Left lung (tissue), 10 donors: ENCODE results near the gene RASSF8. TPM values are rescaled to one million over a fixed set of nuclear protein-coding genes. Genes with fewer than 3 reads are reported as not detected.
A peak's percentile ranks its signal among the peaks of the same experiment; 100 is the strongest.

ENCODE experiments used
- ATAC-seq: fragments of 200-7000 bp; cut with Tn5 transposase; one replicate; pipeline ENCODE4 v1.9.1; 2020; ENCODE audit warnings: moderate library complexity
- DNase-seq, 4 donors: peaks; one replicate each; pipeline ENCODE4 v3.0.0-alpha.2; 2013 to 2020
- H3K27ac ChIP-seq, 2 donors: fragments of 200-600 bp; sonication (generic) in 1 of 2; one replicate each; pipeline versions ENCODE4 v1.5.0 to v1.8.0; 2020 to 2021
- H3K27me3 ChIP-seq, 2 donors: fragments of 200-600 bp; sonication (generic) in 1 of 2; one replicate each; pipeline versions ENCODE4 v1.5.0 to v1.8.0; 2020 to 2021
- H3K36me3 ChIP-seq, 2 donors: fragments of 200-600 bp; sonication (generic) in 1 of 2; one replicate each; pipeline versions ENCODE4 v1.5.0 to v1.8.0; 2020 to 2021
- H3K4me1 ChIP-seq, 2 donors: fragments of 200-600 bp; one replicate each; pipeline ENCODE4 v1.8.0; 2021
- H3K4me3 ChIP-seq, 2 donors: fragments of 200-600 bp; sonication (generic) in 1 of 2; one replicate each; pipeline versions ENCODE4 v1.5.0 to v1.8.0; 2020 to 2021; ENCODE audit warnings: mild to moderate bottlenecking in 1 of 2
- H3K9me3 ChIP-seq, 2 donors: fragments of 200-600 bp; sonication (generic) in 1 of 2; one replicate each; pipeline versions ENCODE4 v1.5.0 to v1.8.0; 2020 to 2021
- intact Hi-C, 2 donors: fragments of 100-400 bp; cut with DNase I; formaldehyde crosslinking; loops; one replicate each; pipeline versions ENCODE4 v1.11.2 to v1.14.2; 2022
- polyA plus RNA-seq, 6 donors: library from polyadenylated mRNA; unstranded; fragments of 120-200 nt; gene quantifications; one replicate each; pipeline ENCODE4 v1.2.1, GENCODE V29; 2013; ENCODE audit not compliant: insufficient read length in 6 of 6
- total RNA-seq, 2 donors: library from RNA; stranded (reverse); fragmentation: NEBNext Ultra II Directional; extraction: Animal tissue kit (Norgen Biotek cat#: 25700); gene quantifications; one replicate each; pipeline ENCODE4 v1.2.1, GENCODE V29; 2021
- TF ChIP-seq, protein P1 (sequence below), 2 donors: fragments of 200-600 bp; sonication (generic) in 1 of 2; IDR thresholded peaks; one replicate each; pipeline versions ENCODE4 v1.5.0 to v1.8.0; 2021; ENCODE audit warnings: antibody characterized with exemption in 2 of 2
- donor health status: DM: no; HTN: yes; CAD: no.
- donor health status: DM: no; HTN: no; CAD: no.

The RASSF8 gene
- total and polyA plus RNA-seq, 8 donors = 32.5 to 45.3 (median 37.1) TPM

DNA sequence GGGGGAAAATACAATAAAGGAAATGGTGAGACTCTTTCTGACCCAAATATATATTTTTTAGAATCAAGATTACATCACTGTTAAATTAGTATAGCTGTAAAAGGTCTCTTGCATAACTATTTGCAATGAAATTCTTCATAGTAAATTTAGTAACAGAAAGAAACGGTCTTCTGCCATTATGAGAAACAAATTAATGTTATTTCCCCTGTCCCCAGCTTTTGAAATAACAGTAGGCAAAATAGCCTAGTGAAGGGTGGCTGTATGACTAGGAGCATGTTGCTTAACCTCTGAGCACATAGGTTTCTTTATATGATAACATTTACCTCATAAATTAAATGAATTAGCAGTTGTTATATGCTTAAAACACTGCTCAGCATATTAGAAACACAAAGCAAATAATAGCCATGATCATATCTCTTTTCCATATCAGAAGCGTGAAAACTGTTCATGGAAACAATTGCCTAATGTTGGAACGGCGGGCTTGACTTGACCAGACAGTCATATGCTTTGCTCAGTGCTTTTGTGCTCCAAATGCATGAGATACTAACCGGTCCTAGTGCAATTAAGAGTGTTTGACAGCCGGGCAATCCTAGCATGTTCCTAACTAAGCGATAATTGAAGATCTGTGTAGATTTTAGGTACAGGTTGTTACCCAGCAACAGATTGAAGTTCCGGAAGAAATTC is 142.3 kb downstream of the RASSF8 start:
- ATAC-seq (peak; percentile 18), DNase-seq (no peak)
- H3K27me3 ChIP-seq = no peaks in the 10 kb centered on the region
- no peak overlapping the region for H3K27ac ChIP-seq
- intact Hi-C loops = no loop called here
- no peak overlapping the region for H3K4me3 ChIP-seq
- no peaks in the 10 kb centered on the region for H3K36me3 ChIP-seq
- no peaks in the 10 kb centered on the region for H3K9me3 ChIP-seq
- TF ChIP-seq, protein P1, sequence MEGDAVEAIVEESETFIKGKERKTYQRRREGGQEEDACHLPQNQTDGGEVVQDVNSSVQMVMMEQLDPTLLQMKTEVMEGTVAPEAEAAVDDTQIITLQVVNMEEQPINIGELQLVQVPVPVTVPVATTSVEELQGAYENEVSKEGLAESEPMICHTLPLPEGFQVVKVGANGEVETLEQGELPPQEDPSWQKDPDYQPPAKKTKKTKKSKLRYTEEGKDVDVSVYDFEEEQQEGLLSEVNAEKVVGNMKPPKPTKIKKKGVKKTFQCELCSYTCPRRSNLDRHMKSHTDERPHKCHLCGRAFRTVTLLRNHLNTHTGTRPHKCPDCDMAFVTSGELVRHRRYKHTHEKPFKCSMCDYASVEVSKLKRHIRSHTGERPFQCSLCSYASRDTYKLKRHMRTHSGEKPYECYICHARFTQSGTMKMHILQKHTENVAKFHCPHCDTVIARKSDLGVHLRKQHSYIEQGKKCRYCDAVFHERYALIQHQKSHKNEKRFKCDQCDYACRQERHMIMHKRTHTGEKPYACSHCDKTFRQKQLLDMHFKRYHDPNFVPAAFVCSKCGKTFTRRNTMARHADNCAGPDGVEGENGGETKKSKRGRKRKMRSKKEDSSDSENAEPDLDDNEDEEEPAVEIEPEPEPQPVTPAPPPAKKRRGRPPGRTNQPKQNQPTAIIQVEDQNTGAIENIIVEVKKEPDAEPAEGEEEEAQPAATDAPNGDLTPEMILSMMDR (IDR thresholded peaks at IDR 0.05) = no peak
- H3K4me1 ChIP-seq = peaks cover 0 to 3% of the 10 kb centered on the region in 2 donors

DNA sequence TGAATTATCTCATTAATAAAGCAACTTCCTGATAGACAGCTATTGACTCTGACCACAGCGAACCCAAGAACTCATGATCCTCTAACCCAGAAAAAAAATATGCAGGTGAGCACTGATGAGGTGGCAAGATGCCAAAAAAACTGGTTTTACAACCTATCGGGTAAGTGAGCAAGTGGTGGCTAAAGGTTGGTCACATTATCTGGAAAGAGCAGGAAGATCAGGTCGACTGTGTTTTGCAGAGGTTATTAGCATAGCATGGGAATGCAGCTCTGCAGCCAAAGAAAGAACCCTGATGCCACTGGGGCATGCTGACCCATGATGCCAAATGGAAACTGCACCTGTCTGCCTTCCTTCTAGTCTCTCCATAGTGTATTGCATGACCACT is 142.9 kb downstream of the RASSF8 start:
- intact Hi-C loops = no loop called here
- no peaks in the 10 kb centered on the region for H3K27me3 ChIP-seq
- DNase-seq (peak in 1 of 4 donors; percentile 78), ATAC-seq (peak; percentile 69)
- H3K4me3 ChIP-seq = no peak overlapping the region
- H3K36me3 ChIP-seq = no peaks in the 10 kb centered on the region
- H3K9me3 ChIP-seq = no peaks in the 10 kb centered on the region
- TF ChIP-seq, protein P1 (IDR thresholded peaks at IDR 0.05) = no peak
- no peak overlapping the region for H3K27ac ChIP-seq
- H3K4me1 ChIP-seq = peaks cover 0 to 3% of the 10 kb centered on the region in 2 donors

DNA sequence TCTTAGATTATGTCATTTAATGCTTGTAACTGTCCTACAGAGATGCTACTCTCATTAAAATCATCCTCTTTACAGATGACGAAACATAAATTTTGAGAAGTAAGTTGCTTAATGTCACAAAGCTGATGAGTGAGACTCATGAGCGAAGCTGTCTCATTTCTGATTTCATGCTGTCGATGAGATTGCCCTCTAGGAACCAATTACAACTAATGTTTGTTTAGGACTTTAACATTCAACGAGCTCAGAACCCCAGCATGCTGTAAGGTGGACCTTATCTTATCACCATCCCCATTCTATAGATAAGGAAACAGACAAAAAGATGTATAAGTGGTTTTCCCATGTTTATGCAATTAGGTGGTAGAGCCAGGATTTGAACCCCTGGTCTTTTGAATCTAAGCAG is 143.3 kb downstream of the RASSF8 start:
- DNase-seq (no peak), ATAC-seq (no peak)
- intact Hi-C loops = no loop called here
- Histone ChIP-seq H3K36me3 (no peaks in the 10 kb centered on the region), H3K9me3 (no peaks in the 10 kb centered on the region), H3K4me1 (peaks cover 0 to 3% of the 10 kb centered on the region in 2 donors), H3K27me3 (no peaks in the 10 kb centered on the region), H3K4me3 (no peak overlapping the region), H3K27ac (no peak overlapping the region)
- TF ChIP-seq, protein P1 (IDR thresholded peaks at IDR 0.05) = no peak

DNA sequence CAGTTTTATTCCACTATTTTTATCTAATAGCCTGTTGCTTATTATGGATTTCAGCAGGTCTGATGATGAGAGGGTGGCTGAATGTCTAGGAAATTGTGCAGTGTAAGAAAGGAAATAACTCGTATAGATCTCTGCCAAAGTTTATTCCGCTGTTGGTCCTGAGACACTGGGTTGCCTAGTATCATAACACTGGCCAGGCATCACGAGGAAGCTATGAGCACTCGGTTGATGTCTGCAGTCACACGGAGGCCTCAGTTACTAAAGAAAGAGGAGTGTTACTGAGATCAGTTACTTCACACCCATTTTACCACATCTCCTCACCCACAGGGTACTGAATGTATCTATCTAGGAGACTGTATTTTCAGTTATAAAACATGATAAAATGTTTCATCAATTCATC is 144.5 kb downstream of the RASSF8 start:
- no peaks in the 10 kb centered on the region for H3K9me3 ChIP-seq
- H3K4me1 ChIP-seq = peaks cover 0 to 3% of the 10 kb centered on the region in 2 donors
- no peak overlapping the region for H3K27ac ChIP-seq
- no peak for ATAC-seq
- TF ChIP-seq, protein P1 (IDR thresholded peaks at IDR 0.05) = no peak
- H3K36me3 ChIP-seq = no peaks in the 10 kb centered on the region
- no peak for DNase-seq
- intact Hi-C loops = no loop called here
- H3K4me3 ChIP-seq = no peak overlapping the region
- no peaks in the 10 kb centered on the region for H3K27me3 ChIP-seq

DNA sequence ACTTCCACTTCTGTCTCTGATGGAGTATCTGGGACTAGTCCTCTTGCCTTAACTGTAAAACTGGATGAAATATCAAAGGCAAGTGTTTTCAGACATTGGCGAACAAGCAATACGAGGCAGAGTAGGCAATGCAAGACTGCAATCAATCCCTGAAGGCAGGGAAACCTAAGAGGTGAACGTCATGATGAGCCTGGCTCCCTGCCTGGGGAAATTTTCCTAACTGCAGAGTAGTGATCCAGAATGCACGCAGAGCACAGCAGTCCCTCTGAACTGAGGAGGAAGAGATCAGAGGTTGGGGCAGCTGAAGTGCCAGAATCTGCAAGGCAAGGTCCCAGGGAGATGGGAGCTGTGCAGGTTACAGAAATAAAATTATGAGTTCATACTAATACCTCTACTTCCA is 147.9 kb downstream of the RASSF8 start:
- intact Hi-C loops = no loop called here
- Histone ChIP-seq H3K4me1 (peaks cover 0 to 3% of the 10 kb centered on the region in 2 donors), H3K4me3 (no peak overlapping the region), H3K27me3 (no peaks in the 10 kb centered on the region), H3K36me3 (no peaks in the 10 kb centered on the region), H3K27ac (no peak overlapping the region), H3K9me3 (no peaks in the 10 kb centered on the region)
- TF ChIP-seq, protein P1 (IDR thresholded peaks at IDR 0.05) = no peak
- ATAC-seq (no peak), DNase-seq (no peak)
